GM13977 (cell line): Measurements from ENCODE around the gene MBD2.

Source experiments
- DNase-seq: peaks from one replicate; pipeline ENCODE4 v3.0.0; 2012; ENCODE audit warnings: low spot score
- CTCF ChIP-seq: IDR thresholded peaks from 2 replicates; pipeline ENCODE4 v1.5.1; 2012; ENCODE audit warnings: mild to moderate bottlenecking, control low read depth; ENCODE audit not compliant: insufficient read depth; ENCODE audit errors: extremely low read depth, missing control alignments
- in situ Hi-C: fragments of 300-500 bp; cut with MboI; formaldehyde crosslinking; loops from one replicate; pipeline ENCODE4 v1.12.0; 2022; ENCODE audit warnings: low sequenced_read_pairs, low pct_unique_long_range_greater_than_20kb, mixed read lengths, inconsistent platforms; ENCODE audit not compliant: unreplicated experiment

Gene MBD2

DNA sequence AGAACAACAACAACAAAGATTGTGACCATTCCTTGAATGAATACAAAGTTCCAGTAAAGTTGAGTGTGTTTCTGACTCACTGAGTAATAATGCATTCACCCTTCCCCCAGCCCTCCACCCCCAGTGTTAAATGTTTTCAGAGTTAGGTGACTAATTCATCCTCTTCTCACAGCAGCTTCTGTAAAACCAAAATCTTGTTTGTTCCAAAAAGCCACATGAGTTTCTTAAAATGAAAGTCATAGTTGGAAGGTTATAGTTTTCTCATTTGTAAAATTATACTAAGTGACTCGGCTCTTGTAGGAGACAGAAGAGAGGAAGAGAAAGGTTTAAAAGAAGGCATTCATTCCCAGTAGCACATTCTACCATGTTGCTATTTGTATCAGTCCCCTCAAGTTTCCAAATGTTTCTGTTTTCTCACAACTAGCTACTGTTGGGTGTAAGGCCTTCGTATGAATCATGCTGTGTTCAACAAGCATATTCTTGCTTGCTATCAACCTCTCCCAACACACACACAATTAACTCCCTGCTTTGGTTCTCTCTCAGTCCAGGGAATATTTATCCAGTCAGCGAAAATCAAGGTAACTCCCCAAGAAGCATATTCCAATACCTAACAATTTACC is 75.3 kb downstream of the MBD2 start:
- peak; percentile 38 for DNase-seq
- in situ Hi-C loops = no loop called here
- no peak for TF ChIP-seq CTCF

GRCh38 chr18:54148678-54149077 is 75.8 kb downstream of the MBD2 start:
- in situ Hi-C loops = no loop called here
- TF ChIP-seq CTCF = no peak
- DNase-seq = no peak

DNA sequence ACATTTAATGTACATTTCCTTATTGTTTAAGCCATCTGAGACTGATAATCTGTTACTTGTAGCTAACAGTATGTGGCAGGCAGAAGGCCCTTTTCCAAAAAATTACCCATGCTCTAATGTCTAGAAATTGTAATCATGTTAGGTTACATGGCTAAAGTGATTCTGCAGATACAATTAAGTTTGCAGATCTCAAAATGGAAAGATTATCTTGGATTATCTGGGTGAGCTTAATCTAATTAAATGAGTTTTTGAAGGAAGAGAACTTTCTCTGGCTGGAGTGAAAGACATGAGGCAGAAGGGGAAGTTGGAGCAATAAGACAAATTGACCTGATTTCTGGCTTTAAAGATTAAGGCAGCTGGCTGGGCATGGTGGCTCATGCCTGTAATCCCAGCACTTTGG is 76.3 kb downstream of the MBD2 start:
- no peak for DNase-seq
- no peak for TF ChIP-seq CTCF
- in situ Hi-C loops = no loop called here

GRCh38 chr18:54147439-54147838 is 77.0 kb downstream of the MBD2 start:
- DNase-seq = peak; percentile 61
- no peak for TF ChIP-seq CTCF
- in situ Hi-C loops = no loop called here

- in situ Hi-C loops = no loop called here
- no peak for DNase-seq
- TF ChIP-seq CTCF = no peak
Observed at GRCh38 chr18:54141041-54141608, 83.3 kb downstream of the MBD2 start.

- no peak for DNase-seq
- no peak for TF ChIP-seq CTCF
- in situ Hi-C loops = no loop called here
Observed at GRCh38 chr18:54140641-54141040, 83.8 kb downstream of the MBD2 start.

DNA sequence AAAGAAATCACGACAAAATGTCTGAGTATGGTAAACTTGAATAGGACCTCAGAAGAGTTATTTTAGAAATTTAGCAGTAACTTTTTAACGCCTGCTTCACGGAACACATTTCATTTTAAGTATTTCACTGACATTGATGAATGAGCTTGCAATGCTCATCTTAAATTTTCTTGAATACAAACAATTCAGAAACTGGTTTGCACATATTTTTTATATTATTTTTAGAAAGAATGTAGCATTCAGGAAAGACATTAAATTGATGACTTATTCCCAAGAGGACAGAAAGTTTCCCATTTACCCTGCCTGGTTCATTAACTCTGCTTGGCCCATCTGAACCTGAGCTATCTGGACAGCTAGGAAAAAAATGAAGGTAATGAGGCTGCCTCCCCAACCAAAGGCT is 89.3 kb downstream of the MBD2 start:
- TF ChIP-seq CTCF = no peak
- no peak for DNase-seq
- in situ Hi-C loops = no loop called here
